ENCODE results near the gene DCK. TPM values are rescaled to one million over a fixed set of nuclear protein-coding genes. Genes with fewer than 3 reads are reported as not detected.
A peak's percentile ranks its signal among the peaks of the same experiment; 100 is the strongest.

Gene DCK
- total RNA-seq, 1 experiment from 2014 or later: 13.7 TPM

DNA sequence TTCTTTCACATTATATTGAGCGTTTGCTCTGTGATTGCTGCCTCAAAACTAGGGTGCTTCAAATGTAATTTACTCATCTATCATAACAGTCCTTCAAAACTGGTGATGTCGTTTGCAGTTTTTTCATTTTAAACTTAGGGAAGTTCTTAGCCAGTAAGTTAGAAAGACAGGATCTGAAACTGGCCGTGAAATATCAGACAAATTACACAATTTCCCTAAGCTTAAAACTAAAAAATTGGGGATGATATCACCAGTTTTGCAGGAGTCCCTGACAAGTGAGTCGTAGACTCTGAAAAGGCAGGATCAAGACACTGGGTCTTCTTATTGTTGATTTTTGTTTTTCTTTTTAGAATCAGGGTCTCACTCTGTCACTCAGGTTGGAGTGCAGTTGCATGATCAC is 46.5 kb upstream of the DCK start:
- H2BK20ac ChIP-seq (ENCODE audit: low read depth, low read length, poor library complexity, severe bottlenecking): no peak overlapping the region
- no peak overlapping the region for H3K56ac ChIP-seq (ENCODE audit: insufficient read length, low read depth, low read length)
- Mint-ChIP-seq H3K4me3 (no peak overlapping the region), H3K4me1 (peaks cover 38 to 42% of the 10 kb centered on the region in 2 experiments), H3K27me3 (ENCODE audit: low read depth) (no peaks in the 10 kb centered on the region), H3K9me3 (no peaks in the 10 kb centered on the region), H3K36me3 (ENCODE audit: insufficient read depth in 1 of 3, low read depth in 3 of 3) (peaks cover 0 to 3% (median 2%) of the 10 kb centered on the region in 3 experiments; a peak in 2 of 7 replicates), H3K27ac (peak overlapping the region in 1 of 3 experiments; percentile 97; a peak in 1 of 7 replicates)
- H3K23ac ChIP-seq (ENCODE audit: insufficient read length, low read depth, low read length): no peak overlapping the region
- H3T11ph ChIP-seq (ENCODE audit: low read length): no peak overlapping the region
- H3K27me3 ChIP-seq (ENCODE audit: insufficient read depth, low read length): no peaks in the 10 kb centered on the region
- H3K4me1 ChIP-seq (ENCODE audit: insufficient read depth, low read length): no peaks in the 10 kb centered on the region; the same call in 1 of the 2 replicates
- H3K14ac ChIP-seq (ENCODE audit: insufficient read depth, low read length): no peak overlapping the region
- H4K8ac ChIP-seq (replicated peaks; ENCODE audit: insufficient read length, low read depth, low read length): no peak overlapping the region
- H3K9me3 ChIP-seq (ENCODE audit: control insufficient read depth, low read depth, low read length): no peaks in the 10 kb centered on the region
- H3K4ac ChIP-seq (ENCODE audit: low read depth, low read length): no peak overlapping the region
- no peak overlapping the region for H2BK15ac ChIP-seq (ENCODE audit: low read depth, low read length)
- H3K79me1 ChIP-seq (ENCODE audit: insufficient read depth, low read depth, low read length, poor library complexity, severe bottlenecking): no peaks in the 10 kb centered on the region
- H4K5ac ChIP-seq (ENCODE audit: insufficient read length, low read depth, low read length): no peak overlapping the region
- H3K18ac ChIP-seq (ENCODE audit: insufficient read length, low read depth, low read length): no peak overlapping the region
- H2BK120ac ChIP-seq (ENCODE audit: low read depth, low read length, poor library complexity, severe bottlenecking): no peak overlapping the region
- no peaks in the 10 kb centered on the region for H4K20me1 ChIP-seq (ENCODE audit: control insufficient read depth, insufficient read depth, insufficient read length)
- no peak overlapping the region for H3K9ac ChIP-seq (ENCODE audit: extremely low read depth, insufficient read length, low read length)
- H2BK12ac ChIP-seq (ENCODE audit: insufficient read length, low read depth, low read length): no peak overlapping the region
- no peak overlapping the region for H2BK5ac ChIP-seq (ENCODE audit: insufficient read length, low read length)
- no peak for DNase-seq
- no peak overlapping the region for H3K4me2 ChIP-seq (ENCODE audit: insufficient read depth, insufficient read length, low read length)
- WGBS (ENCODE audit: extremely low coverage, insufficient read length, low lambda C conversion rate): no CpG with 5 or more reads among the region's 4 CpGs
- no peak overlapping the region for H4K91ac ChIP-seq (ENCODE audit: insufficient read length, low read depth, low read length)
- peaks cover 2% of the 10 kb centered on the region; the same call in 1 of the 2 replicates for H3K79me2 ChIP-seq (ENCODE audit: insufficient read depth, low read length)
- H3K23me2 ChIP-seq (ENCODE audit: insufficient read length, low read depth, low read length, poor library complexity, severe bottlenecking): no peaks in the 10 kb centered on the region
- no peak overlapping the region for H2AK5ac ChIP-seq (ENCODE audit: insufficient read length, low read length)
- no peak overlapping the region for H3K27ac ChIP-seq (ENCODE audit: insufficient read length, low read depth, low read length)
- no peak overlapping the region for H2AFZ ChIP-seq (ENCODE audit: low read length)
- no peak for TF ChIP-seq CTCF (conservative IDR thresholded peaks at IDR 0.05)

Measured in H9 (cell line).